ENCODE data around the gene PDE11A. TPM values are rescaled to one million over a fixed set of nuclear protein-coding genes. Genes with fewer than 3 reads are reported as not detected.

Gene PDE11A
- total RNA-seq, 1 experiment from 2014 or later: 0.61 TPM

DNA sequence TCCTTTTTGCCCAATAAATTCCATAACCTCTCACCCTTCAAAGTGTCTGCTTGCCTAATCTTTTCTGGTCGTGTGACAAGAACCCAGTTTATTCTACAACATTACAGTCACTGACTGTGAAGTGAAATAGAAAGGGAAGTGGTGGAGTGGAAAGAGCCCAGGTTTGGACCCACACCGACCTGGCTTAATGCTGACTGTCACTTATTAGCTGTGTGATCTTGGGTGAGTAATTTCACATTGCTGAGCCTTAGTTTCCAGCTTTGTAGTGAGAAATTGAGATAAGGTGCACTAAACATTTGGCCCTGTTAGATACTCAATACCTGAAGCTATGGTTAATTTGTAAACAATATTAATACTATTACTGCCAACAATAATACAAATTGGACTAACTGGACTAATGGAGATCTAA lies 388.9 kb downstream of the PDE11A start:
- no peak overlapping the region for H3K9ac ChIP-seq (ENCODE audit: low read length)
- TF ChIP-seq, protein P1, sequence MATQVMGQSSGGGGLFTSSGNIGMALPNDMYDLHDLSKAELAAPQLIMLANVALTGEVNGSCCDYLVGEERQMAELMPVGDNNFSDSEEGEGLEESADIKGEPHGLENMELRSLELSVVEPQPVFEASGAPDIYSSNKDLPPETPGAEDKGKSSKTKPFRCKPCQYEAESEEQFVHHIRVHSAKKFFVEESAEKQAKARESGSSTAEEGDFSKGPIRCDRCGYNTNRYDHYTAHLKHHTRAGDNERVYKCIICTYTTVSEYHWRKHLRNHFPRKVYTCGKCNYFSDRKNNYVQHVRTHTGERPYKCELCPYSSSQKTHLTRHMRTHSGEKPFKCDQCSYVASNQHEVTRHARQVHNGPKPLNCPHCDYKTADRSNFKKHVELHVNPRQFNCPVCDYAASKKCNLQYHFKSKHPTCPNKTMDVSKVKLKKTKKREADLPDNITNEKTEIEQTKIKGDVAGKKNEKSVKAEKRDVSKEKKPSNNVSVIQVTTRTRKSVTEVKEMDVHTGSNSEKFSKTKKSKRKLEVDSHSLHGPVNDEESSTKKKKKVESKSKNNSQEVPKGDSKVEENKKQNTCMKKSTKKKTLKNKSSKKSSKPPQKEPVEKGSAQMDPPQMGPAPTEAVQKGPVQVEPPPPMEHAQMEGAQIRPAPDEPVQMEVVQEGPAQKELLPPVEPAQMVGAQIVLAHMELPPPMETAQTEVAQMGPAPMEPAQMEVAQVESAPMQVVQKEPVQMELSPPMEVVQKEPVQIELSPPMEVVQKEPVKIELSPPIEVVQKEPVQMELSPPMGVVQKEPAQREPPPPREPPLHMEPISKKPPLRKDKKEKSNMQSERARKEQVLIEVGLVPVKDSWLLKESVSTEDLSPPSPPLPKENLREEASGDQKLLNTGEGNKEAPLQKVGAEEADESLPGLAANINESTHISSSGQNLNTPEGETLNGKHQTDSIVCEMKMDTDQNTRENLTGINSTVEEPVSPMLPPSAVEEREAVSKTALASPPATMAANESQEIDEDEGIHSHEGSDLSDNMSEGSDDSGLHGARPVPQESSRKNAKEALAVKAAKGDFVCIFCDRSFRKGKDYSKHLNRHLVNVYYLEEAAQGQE (IDR thresholded peaks at IDR 0.05; ENCODE audit: low read depth): no peak
- TF ChIP-seq ELF1 (IDR thresholded peaks at IDR 0.05; ENCODE audit: borderline replicate concordance, low read depth) (no peak), YY1 (IDR thresholded peaks at IDR 0.05; ENCODE audit: extremely low read depth, insufficient replicate concordance, low read depth, low read length) (no peak), EZH2phosphoT487 (IDR thresholded peaks at IDR 0.05; ENCODE audit: borderline replicate concordance) (no peak), ZNF274 (IDR thresholded peaks at IDR 0.05; ENCODE audit: low read depth, low read length) (no peak), EGR1 (IDR thresholded peaks at IDR 0.05; ENCODE audit: low read depth) (no peak), POLR2AphosphoS5 (IDR thresholded peaks at IDR 0.05; ENCODE audit: low read depth, low read length) (no peak), SIN3A (IDR thresholded peaks at IDR 0.05; ENCODE audit: low read depth) (no peak), RAD21 (IDR thresholded peaks at IDR 0.05; ENCODE audit: low read depth) (no peak), CEBPB (IDR thresholded peaks at IDR 0.05; ENCODE audit: low read depth) (no peak), CBX3 (IDR thresholded peaks at IDR 0.05; ENCODE audit: low read depth) (no peak), ZFX (IDR thresholded peaks at IDR 0.05) (no peak), SRF (IDR thresholded peaks at IDR 0.05; ENCODE audit: low read depth) (no peak), POLR2A (IDR thresholded peaks at IDR 0.05; ENCODE audit: borderline replicate concordance, extremely low read depth, insufficient read depth, insufficient read length) (no peak), EZH2 (IDR thresholded peaks at IDR 0.05) (no peak), SP1 (IDR thresholded peaks at IDR 0.05; ENCODE audit: low read depth) (no peak)
- TF ChIP-seq, protein P2, sequence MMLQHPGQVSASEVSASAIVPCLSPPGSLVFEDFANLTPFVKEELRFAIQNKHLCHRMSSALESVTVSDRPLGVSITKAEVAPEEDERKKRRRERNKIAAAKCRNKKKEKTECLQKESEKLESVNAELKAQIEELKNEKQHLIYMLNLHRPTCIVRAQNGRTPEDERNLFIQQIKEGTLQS (IDR thresholded peaks at IDR 0.05): no peak
- TF ChIP-seq, protein P3, sequence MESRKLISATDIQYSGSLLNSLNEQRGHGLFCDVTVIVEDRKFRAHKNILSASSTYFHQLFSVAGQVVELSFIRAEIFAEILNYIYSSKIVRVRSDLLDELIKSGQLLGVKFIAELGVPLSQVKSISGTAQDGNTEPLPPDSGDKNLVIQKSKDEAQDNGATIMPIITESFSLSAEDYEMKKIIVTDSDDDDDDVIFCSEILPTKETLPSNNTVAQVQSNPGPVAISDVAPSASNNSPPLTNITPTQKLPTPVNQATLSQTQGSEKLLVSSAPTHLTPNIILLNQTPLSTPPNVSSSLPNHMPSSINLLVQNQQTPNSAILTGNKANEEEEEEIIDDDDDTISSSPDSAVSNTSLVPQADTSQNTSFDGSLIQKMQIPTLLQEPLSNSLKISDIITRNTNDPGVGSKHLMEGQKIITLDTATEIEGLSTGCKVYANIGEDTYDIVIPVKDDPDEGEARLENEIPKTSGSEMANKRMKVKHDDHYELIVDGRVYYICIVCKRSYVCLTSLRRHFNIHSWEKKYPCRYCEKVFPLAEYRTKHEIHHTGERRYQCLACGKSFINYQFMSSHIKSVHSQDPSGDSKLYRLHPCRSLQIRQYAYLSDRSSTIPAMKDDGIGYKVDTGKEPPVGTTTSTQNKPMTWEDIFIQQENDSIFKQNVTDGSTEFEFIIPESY (IDR thresholded peaks at IDR 0.05; ENCODE audit: extremely low read depth, insufficient replicate concordance, low read length): no peak
- TF ChIP-seq, protein P4, sequence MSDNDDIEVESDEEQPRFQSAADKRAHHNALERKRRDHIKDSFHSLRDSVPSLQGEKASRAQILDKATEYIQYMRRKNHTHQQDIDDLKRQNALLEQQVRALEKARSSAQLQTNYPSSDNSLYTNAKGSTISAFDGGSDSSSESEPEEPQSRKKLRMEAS (IDR thresholded peaks at IDR 0.05): no peak
- H2AFZ ChIP-seq (ENCODE audit: low read depth, low read length, poor library complexity, severe bottlenecking): no peak overlapping the region
- no peaks in the 10 kb centered on the region for H3K9me2 ChIP-seq (ENCODE audit: insufficient read depth)
- H3K4me3 ChIP-seq (replicated peaks in 1 of 2; ENCODE audit: low read depth in 1 of 2, low read length in 2 of 2): no peak overlapping the region
- no peak overlapping the region for H3K27ac ChIP-seq (ENCODE audit: low read depth, low read length)
- H3K4me2 ChIP-seq (ENCODE audit: low read length): no peak overlapping the region
- ChIA-PET CTCF (no interaction called here), POLR2A (no interaction called here), RAD21 (ENCODE audit: low non-redundant PET in 1 of 2, low total read pairs in 2 of 2, uncharacterized antibody in 2 of 2, unreplicated experiment in 2 of 2) (no interaction called here)
- intact Hi-C loops (cut with micrococcal nuclease): no loop called here
- H3K4me1 ChIP-seq (ENCODE audit: control insufficient read depth in 1 of 2, insufficient read depth in 2 of 2, low read length in 2 of 2): no peaks in the 10 kb centered on the region
- no peaks in the 10 kb centered on the region for H3K36me3 ChIP-seq (ENCODE audit: control insufficient read depth in 1 of 2, insufficient read depth in 2 of 2, low read length in 2 of 2)
- H3K79me2 ChIP-seq (ENCODE audit: insufficient read depth, low read length): no peaks in the 10 kb centered on the region
- DNase-seq (ENCODE audit: low read depth, low spot score) (no peak), ATAC-seq (no peak)
- no peaks in the 10 kb centered on the region for H3K9me3 ChIP-seq (ENCODE audit: control insufficient read depth in 1 of 2, insufficient read depth in 1 of 2, low read depth in 1 of 2, low read length in 2 of 2)
- BruUV-seq (replicated peaks): no TSS peak
- no peaks in the 10 kb centered on the region for H3K27me3 ChIP-seq (ENCODE audit: insufficient read depth, low read length)
- H4K20me1 ChIP-seq (ENCODE audit: insufficient read depth): no peaks in the 10 kb centered on the region
